HG03108 (cell line): ENCODE results near the gene CMKLR1.

Experiments used
- ATAC-seq: cut with Tn5 transposase; IDR thresholded peaks from one replicate; pipeline ENCODE4 v1.9.1; 2021; ENCODE audit warnings: moderate library complexity; ENCODE audit not compliant: unreplicated experiment

Gene CMKLR1

DNA sequence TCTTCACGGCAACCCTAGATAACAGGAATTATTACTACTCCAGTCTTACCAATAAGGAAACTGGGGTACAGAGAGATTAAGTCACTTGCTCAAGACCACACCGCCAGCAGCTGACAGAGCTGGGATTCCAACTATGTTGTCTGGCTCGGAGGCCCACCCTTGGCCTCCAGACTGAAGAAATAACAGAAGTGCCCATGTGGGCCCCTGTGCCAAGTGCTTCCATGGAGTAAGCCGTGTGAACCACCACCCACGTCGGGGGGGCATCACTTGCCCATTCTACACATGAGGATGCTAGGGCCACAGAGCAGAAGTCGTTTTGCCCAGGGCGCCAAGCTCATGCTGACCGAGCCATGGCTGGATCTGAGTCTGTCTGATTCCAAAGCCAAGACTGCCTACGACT is 926 bp upstream of the CMKLR1 start:
- ATAC-seq, result no peak

- no peak for ATAC-seq
Measured at GRCh38 chr12:108337235-108338223, 1.6 kb downstream of the CMKLR1 start.

GRCh38 chr12:108335349-108336119 is 3.6 kb downstream of the CMKLR1 start:
- peak; percentile 50 for ATAC-seq

DNA sequence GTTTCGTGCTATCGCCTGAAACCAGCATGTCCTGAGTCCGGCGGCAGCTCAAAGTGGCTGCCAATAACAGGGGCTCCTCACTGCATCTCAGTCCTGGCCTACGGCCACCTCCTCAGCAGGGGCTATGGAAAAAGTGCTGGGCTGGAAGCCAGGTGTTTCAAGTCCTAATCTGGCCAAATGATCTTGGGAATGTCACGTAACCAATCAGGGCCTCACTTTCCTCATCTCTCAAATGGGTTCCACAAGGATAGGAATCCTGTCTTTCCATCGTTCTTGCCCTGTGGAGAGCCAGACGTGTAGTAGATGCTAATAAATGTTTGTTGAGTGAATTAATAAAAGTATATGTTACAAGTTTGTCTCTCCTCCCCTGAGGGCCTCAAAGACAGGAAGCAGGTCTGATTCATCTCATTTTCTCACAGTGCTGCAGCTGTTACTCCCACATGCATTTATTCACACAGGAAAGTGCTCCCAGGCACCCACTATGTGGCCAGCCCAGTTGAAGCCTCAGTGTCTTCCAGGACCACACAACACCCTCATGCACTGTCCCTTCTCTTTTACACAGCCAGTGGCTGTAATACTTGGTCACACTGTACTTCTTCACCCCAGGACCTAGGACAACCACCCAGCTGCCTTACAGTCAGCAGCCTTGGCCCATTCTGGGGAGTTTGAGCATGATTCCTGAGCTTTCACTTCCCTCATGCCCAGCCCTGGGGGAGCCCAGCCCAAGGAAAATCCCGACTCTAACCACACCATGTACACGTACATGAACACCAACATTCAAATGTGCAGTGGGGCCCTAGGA is 5.0 kb downstream of the CMKLR1 start:
- ATAC-seq, result no peak

DNA sequence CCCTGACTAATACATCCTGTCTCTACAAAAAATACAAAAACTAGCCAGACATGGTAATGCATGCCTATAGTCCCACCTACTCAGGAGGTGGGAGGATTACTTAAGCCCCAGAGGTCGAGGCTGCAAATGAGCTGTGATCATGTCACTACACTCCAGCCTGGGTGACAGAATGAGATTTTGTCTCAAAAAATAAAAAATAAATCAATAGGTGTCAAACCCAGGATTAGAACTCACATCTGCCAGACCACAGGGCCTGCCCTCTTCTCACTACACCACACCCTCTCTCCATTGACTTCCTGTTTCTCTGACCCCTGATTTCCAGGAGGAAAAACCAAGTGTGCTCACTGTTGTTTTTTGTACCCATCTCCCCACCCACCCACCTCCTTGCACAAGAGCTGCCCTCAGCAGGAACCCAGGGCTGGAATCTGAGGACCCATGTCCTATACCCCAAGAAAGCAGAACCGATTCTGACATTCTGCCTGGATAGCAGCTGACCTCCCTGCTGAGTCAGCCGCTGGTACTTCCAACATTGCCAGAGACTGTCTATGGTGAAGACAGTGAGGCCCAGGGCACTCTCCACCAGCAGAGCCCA is 6.2 kb downstream of the CMKLR1 start:
- ATAC-seq, result no peak

GRCh38 chr12:108328420-108328819 is 10.7 kb downstream of the CMKLR1 start:
- ATAC-seq, result no peak

DNA sequence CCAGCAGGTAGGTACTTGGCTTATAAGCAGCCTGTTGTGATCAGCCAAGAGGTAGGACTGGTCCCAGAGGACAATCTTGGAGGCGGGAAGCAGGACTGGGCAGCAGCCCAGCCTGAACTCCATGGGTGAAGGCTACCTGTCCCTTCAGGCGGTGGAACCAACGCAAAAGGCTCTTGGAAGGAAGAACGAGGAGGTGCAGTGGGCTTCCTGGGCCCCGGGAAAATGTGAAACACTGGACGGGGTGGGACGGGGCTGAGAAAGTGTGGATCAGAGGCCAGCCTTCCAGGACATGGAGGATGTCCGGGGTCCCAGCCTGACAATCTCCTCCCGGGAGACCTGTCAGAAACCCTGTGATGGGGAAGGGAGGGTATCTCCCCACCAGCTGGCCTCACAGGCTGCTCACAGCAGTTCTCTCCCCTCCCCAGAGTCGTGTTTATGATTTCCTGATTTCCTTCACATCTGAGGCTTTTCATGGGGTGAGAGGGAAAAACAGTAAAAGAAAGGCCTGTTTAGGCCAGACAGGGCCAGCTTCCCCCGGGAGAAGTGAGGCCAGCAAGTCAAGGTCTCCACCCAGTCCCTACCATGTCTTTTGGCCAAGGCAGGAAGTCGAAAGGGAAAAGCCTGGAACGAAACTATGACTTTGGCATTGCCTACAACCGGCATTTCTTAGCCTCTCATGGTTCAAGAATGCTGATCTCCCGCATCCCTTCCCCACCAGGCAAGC is 11.3 kb downstream of the CMKLR1 start:
- ATAC-seq, result no peak

GRCh38 chr12:108326254-108326750 is 12.8 kb downstream of the CMKLR1 start:
- ATAC-seq, result no peak

DNA sequence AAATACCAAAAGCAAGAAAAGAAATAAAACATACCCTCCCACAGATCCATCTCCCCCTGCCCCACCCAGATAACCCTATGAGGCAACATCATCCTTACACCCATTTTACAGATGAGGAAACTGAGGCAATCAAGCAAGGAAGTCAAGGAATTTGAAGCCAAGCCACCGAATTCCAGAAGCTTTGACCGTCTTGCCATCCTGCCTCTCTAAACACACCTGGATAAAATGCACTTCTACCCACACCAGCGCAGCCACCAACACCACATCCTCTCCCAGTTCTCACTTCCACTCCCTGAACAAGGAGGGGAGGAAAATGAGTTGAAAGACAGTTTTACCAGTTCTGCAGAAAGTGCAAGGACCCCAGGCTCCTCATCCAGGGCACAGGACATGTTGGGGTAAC is 13.6 kb downstream of the CMKLR1 start:
- ATAC-seq, result no peak

- ATAC-seq, result no peak
Measured at GRCh38 chr12:108325018-108325358, 14.1 kb downstream of the CMKLR1 start.

DNA sequence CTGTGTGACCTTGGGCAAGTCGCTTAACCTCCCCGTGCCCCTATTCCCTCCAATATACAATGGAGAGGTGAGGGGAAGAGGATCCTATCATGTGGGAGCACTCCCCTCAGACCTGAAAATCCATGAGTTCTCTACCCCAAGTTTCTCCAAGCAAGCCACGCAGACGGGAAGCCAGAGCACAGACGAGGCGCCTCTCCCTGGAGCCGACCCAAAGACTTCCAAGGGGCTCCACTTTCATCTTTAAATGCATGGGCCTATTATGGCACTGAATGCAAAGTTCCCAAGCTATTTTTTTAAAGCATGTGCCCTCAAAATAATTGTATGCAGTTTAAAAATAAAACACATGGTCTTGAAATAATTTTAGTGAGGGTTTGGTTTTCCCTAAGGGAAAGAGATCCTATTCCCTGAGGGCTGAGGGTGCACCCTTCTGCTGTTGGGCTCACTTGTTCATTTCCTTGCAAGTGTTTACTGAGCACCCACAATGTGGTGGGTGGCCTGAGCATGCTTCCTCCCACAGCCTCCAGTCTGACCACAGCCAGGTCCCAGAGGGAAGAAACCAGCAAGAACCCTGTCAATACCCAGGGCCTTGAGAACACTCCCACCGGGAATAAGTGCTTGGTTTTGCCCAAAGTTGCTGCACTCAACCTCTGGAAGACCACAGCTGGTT is 14.6 kb downstream of the CMKLR1 start:
- no peak for ATAC-seq

DNA sequence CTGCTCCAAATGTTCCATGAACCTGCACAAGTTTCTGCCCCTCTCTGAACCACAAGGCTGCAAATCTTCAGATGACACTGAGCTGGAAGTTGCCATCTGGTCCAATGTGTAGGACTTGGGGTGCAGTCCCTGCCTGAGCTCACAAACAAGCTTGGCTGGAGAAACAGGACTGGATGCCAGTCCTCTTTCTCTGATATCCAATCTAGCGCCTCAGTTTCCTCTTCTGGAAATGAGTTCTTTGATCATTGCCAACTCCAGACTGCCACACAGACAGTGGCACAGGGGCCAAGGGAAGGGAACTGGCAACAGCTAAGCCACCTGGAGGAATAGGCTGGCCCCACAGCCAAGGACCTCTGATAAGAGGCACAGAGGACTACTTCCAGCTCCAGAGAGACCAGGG is 15.5 kb downstream of the CMKLR1 start:
- no peak for ATAC-seq

- ATAC-seq, result no peak
Measured at GRCh38 chr12:108322998-108323397, 16.1 kb downstream of the CMKLR1 start.

DNA sequence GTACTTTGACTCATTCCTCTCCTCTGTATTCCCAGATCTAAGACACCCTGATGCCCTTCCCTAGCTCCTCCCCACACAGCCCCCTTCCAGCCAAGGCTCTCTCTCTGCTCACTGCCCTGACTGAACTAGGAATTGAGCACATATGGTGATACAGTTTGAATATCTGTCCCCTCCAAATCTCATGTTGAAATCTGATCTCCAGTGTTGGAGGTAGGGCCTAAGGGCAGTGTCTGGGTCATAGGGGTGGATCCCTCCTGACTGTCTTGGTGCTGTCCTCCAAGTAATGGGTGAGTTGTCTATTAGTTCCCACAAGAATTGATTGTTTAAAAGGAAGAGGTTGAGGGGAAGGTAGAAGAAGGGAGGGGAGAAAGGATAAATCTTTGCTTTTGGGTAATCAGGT is 17.4 kb downstream of the CMKLR1 start:
- ATAC-seq, result no peak

- no peak for ATAC-seq
Measured at GRCh38 chr12:108320507-108321293, 18.4 kb downstream of the CMKLR1 start.

DNA sequence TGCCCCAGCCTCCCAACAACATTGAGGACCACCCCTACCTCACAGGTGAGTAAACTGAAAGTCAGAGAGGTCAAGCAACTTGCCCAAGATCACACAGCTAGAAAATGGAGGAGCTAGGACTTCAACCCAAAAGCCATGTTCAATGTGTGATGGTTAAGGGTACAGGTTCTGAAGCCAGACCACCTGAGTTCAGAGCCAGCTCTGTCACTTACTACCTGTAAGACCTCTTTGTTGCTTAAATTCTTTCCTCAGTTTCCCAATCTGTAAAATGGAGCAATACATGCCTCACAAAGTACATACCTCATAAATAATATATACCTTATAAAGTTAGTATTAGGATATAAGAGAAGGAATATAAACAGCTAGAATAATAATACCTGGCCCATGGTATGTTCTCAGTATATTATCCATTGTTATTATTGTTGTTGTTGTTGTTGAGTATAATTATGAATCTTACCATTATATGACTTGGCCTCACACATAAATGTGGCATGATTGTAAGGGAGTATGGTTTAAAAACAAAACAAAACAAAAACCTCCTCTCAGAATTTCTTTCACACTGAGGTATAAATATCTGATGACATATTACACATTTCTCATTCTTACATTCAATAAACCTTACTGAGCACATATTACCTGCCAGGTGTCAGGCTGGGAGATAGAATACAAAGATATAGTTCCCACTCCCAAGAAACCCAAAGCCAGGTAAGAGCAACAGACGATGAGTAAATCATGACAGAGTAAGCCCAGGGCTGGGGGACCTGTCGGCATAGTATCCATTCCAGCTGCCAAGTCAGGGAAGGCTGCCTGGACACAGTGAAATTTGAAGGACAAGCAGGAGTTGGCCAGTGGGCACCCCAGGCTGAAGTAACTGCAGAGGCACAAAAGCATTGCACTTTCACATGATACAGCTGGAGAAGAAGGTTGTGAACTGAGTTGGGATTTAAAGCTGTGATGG is 19.6 kb downstream of the CMKLR1 start:
- ATAC-seq, result no peak

DNA sequence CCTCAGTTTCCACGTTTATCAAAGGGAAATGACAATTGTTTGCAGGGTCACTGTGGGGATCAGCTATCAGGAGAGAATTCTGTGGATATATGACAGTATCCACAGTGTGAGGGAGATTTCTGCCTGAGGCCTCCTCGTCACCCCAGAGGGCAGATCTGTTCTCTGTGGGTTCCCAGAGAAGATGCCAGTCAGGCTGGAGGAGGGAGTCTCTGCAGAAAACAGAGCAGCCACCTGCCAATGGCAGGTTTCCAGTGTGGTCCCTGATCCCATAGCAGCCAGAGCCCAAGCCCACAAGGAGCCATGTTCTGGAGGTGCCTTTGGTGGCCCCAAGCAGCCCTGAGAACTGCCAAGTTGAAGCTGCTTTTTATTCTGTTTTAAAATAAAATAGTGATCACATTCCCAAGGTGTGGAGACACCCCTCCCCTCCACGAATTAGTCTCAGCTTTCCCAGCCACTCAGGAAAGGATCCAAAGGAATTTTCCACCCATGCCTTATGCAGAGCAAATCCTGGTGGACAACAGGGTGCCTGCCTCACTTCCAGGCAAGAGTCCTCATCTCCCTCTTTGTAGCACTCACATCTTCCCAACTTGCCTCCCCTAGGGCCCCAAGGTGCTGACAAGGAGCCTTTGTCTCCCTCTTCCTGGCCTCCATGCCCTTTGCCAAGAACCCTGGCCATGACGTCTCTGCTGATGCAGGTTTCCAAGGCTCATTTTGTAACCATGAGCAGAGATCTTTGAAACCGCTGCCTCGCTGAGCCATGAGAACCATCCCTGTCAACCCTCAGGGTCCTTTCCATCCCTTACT is 20.4 kb downstream of the CMKLR1 start:
- no peak for ATAC-seq
